Activated CD8-positive, alpha-beta T cell treated with anti-CD3 and anti-CD28 coated beads, Interleukin-2, amount 10 ng/mL, durations not matched to agents 7 days and 5 days (primary cell): ENCODE results near the gene ACTRT2. TPM values are rescaled to one million over a fixed set of nuclear protein-coding genes. Genes with fewer than 3 reads are reported as not detected.

Experiments used
- ATAC-seq: fragments of 150-1000 bp; cut with Tn5 transposase; one replicate; pipeline ENCODE4 v1.10.0; 2021; ENCODE audit warnings: moderate library complexity
- CTCF ChIA-PET: fragments of 350-600 bp; sonication (Branson Sonifier 250); formaldehyde crosslinking; loops from one replicate; lab custom pipeline; 2021; ENCODE audit warnings: antibody characterized with exemption; lab: Charles Lee
- POLR2A ChIA-PET: fragments of 350-600 bp; sonication (Branson Sonifier 250); formaldehyde crosslinking; loops from one replicate; lab custom pipeline; 2021; ENCODE audit warnings: antibody characterized with exemption; lab: Charles Lee
- DNase-seq: peaks from one replicate; pipeline ENCODE4 v3.0.0-alpha.2; 2020
- H3K27ac Mint-ChIP-seq: one replicate; pipeline ENCODE4 v1.8.0; 2021; ENCODE audit warnings: mild to moderate bottlenecking, mixed read lengths
- H3K27me3 Mint-ChIP-seq: one replicate; pipeline ENCODE4 v1.8.0; 2021; ENCODE audit warnings: low read depth, mixed read lengths
- H3K36me3 Mint-ChIP-seq: one replicate; pipeline ENCODE4 v1.8.0; 2021; ENCODE audit warnings: low read depth, mixed read lengths
- H3K4me1 Mint-ChIP-seq: one replicate; pipeline ENCODE4 v1.8.0; 2021; ENCODE audit warnings: low read depth, mixed read lengths
- H3K4me3 Mint-ChIP-seq: one replicate; pipeline ENCODE4 v1.8.0; 2021; ENCODE audit warnings: mild to moderate bottlenecking, mixed read lengths
- H3K9me3 Mint-ChIP-seq: one replicate; pipeline ENCODE4 v1.8.0; 2022; ENCODE audit warnings: mixed read lengths; ENCODE audit not compliant: insufficient read depth
- total RNA-seq, 2 experiments: library from RNA; stranded (reverse); gene quantifications; one replicate each; pipeline ENCODE4 v1.2.3, GENCODE V29; 2021

The ACTRT2 gene
- total RNA-seq, 2 experiments from 2014 or later, result not detected

DNA sequence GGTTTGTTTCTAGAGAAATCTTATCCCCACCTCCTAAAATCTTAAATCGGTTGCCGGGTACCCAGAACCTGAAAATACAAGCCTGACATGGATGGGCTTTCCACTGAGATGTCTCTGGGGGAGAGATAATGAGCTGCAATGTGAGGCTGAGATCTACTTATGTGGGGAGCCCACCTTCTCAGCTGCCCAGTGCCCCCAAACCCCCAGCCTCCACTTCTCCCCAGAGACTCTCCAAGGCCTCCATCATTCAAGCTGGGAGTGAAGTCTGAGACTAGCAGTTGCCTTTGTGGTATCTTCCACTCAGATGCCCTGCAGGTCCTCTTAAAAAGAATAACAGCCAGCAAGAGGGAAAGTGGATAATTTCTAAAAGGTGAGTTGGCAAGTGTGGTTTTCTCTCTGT, 11.7 kb upstream of the ACTRT2 start:
- peaks cover 12% of the 10 kb centered on the region for H3K9me3 Mint-ChIP-seq
- no peaks in the 10 kb centered on the region for H3K36me3 Mint-ChIP-seq
- H3K4me3 Mint-ChIP-seq, result no peak overlapping the region
- H3K4me1 Mint-ChIP-seq, result no peaks in the 10 kb centered on the region
- POLR2A ChIA-PET, result no interaction called here
- H3K27me3 Mint-ChIP-seq, result no peaks in the 10 kb centered on the region
- no peak for DNase-seq
- no peak overlapping the region for H3K27ac Mint-ChIP-seq
- no peak for ATAC-seq
- CTCF ChIA-PET, result no interaction called here

- H3K4me1 Mint-ChIP-seq, result no peaks in the 10 kb centered on the region
- POLR2A ChIA-PET, result no interaction called here
- no peak overlapping the region for H3K4me3 Mint-ChIP-seq
- H3K9me3 Mint-ChIP-seq, result peaks cover 12% of the 10 kb centered on the region
- no peak overlapping the region for H3K27ac Mint-ChIP-seq
- H3K27me3 Mint-ChIP-seq, result no peaks in the 10 kb centered on the region
- no peak for DNase-seq
- ATAC-seq, result no peak
- no peaks in the 10 kb centered on the region for H3K36me3 Mint-ChIP-seq
- CTCF ChIA-PET, result no interaction called here
These were observed 10.1 kb upstream of the ACTRT2 start for GRCh38 chr1:3011127-3011526.

DNA sequence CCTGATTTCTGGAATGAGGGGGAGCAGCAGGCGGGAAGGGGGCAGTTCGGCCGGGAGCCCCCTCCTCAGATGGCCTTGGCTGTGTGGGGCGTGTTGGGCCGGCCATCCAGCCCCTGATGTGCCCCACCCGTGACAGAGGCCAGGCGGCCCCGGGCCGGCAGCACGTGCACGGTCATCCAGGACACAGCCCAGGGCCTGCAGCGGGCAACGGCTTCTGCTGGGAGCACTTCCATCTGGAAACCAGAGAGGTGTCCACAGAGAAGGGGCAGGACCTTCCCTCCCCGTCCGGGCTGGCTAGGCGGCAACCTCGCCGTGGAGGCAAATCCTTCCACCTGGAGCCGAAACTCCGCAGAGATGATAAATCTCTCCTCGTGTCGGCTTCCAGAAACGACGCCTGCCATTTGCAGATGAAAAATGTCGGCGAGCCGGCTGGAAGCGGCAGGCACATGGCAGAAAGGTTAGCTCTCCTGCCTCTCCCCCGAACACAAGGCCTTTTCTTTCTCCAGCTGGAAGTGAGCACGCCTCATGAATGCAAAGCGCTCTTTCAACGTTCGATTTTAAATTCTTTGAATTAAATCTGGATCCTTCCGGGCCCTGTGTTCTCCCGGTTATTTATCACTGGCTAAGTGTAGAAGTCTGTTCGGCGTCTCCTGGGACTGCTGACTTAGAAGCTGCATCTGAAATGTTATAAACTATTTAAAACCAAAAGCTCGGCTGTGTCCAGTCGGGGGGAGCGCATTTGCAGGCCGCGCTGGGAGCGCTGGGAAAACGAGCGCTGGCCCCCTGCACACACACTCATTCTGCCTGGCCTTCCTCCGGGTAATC, 9.4 kb upstream of the ACTRT2 start:
- POLR2A ChIA-PET, result no interaction called here
- H3K4me3 Mint-ChIP-seq, result no peak overlapping the region
- ATAC-seq (no peak), DNase-seq (no peak)
- peaks cover 11% of the 10 kb centered on the region for H3K9me3 Mint-ChIP-seq
- CTCF ChIA-PET, result no interaction called here
- H3K27ac Mint-ChIP-seq, result no peak overlapping the region
- H3K4me1 Mint-ChIP-seq, result no peaks in the 10 kb centered on the region
- no peaks in the 10 kb centered on the region for H3K27me3 Mint-ChIP-seq
- H3K36me3 Mint-ChIP-seq, result no peaks in the 10 kb centered on the region

DNA sequence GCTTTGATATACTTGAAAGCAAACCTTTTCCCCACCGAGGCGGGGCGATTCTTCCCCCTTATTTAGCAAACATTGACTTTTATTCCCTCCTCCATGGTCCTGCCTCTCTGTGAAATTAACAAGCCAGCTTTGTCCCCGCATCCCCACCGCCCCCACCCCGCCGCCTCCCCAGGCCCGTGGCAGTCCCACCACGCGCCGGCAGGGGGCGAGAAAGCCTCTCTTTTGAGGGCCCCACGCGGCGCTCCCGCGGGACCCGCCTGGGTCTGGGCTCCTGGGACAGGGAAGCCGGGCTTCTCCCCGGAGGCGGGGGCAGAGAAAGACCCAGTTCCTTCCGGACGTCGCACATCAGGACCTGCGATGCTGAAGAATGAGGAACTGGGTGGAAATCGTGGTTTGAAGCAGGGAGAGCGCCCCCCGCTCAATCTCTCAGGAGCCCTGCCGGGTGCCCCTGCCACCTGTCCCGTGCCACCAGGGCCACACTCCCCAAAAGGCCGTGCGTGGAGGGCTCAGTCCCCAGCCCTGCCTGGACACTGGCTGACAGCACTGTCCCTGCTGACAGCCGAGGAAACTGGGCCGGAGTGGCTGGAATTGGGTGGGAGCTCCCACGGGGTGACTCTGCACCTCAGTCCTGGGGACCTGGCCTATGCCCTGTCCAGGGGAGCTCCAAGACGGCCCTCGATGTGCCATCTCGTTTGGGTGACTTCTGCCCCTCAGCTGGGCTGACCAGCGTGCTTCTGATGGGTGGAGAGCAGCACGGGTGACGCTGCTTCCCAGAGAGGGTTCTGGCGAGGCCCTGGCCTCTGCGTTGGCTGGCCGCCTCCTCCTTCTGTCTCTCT, 8.6 kb upstream of the ACTRT2 start:
- Mint-ChIP-seq H3K4me1 (no peaks in the 10 kb centered on the region), H3K27me3 (no peaks in the 10 kb centered on the region), H3K27ac (no peak overlapping the region), H3K9me3 (peaks cover 4% of the 10 kb centered on the region), H3K36me3 (no peaks in the 10 kb centered on the region), H3K4me3 (no peak overlapping the region)
- DNase-seq (peak; percentile 50), ATAC-seq (no peak)
- ChIA-PET POLR2A (no interaction called here), CTCF (interaction anchor here (1.1 to 1.4 kb wide), 2 partner anchors 11 to 16 kb away, joined by 3 read pairs; no protein-coding TSS in a partner anchor)

- ChIA-PET POLR2A (no interaction called here), CTCF (interaction anchor here (1.1 to 1.4 kb wide), 2 partner anchors 11 to 17 kb away, joined by 3 read pairs; no protein-coding TSS in a partner anchor)
- Mint-ChIP-seq H3K36me3 (no peaks in the 10 kb centered on the region), H3K4me1 (no peaks in the 10 kb centered on the region), H3K4me3 (no peak overlapping the region), H3K9me3 (no peaks in the 10 kb centered on the region), H3K27me3 (no peaks in the 10 kb centered on the region), H3K27ac (no peak overlapping the region)
- DNase-seq (no peak), ATAC-seq (no peak)
These were observed 7.8 kb upstream of the ACTRT2 start for GRCh38 chr1:3013371-3014049.

DNA sequence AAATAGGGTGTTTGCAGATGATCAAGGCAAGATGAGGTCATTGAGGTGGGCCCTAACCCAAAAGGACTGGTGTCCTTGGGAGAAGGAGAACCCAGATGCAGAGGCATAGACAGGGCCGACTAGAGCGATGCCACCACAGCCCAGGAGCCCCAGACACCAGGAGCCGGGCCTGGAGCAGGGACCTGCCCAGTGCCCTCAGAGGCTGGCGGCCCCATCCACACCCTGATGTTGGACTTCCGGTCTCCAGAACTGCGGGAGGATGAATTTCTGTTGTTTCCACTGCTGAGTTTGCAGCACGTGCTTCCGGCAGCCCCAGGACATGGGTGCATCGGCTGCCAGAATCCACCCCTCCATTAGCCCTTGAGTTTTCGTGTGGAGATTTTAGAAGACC, 7.2 kb upstream of the ACTRT2 start:
- Mint-ChIP-seq H3K27me3 (no peaks in the 10 kb centered on the region), H3K27ac (no peak overlapping the region), H3K9me3 (no peaks in the 10 kb centered on the region), H3K36me3 (no peaks in the 10 kb centered on the region), H3K4me1 (no peaks in the 10 kb centered on the region), H3K4me3 (no peak overlapping the region)
- ChIA-PET CTCF (interaction anchor here (1.1 to 1.4 kb wide), 2 partner anchors 10 to 17 kb away, joined by 3 read pairs; no protein-coding TSS in a partner anchor), POLR2A (no interaction called here)
- DNase-seq (no peak), ATAC-seq (no peak)

DNA sequence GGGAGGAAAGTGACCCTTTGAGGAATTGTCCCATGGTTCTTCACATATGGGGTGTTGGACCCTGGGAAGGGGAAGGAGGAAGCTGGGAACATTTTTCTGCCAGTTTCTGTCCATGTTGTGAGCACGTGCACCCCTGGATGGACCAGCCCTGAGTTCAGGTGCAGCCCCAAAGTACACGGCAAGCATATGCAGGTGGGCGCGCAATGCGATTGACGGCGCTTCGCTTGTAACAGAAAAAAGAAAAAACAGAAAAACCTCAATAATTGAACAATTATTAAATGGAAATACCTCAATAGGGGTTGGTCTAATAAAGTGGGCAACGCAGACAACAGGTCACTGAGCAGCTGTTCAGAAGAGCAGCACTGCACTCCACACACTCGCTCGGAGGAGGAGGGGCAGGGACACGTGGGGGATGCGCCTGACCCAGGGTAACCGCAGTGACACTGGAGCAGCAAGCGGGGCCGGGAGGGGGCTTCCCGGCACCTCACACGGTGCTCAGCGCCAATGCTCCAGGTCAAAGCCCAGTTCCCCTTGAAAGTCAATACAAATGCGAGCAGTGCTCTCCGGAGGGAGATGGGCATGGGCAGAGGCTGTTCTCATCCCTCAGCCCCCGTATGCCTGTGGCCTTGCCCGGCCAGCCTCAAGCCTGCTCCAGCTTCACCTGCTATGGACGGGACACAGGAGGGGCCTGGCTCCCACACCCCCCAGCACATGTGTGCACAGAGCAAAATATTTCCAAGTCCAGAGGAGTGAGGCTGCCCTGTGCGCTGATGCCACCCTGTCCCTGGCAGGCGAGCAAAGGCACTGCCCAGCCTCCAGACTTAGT, 6.6 kb upstream of the ACTRT2 start:
- Mint-ChIP-seq H3K27me3 (no peaks in the 10 kb centered on the region), H3K27ac (no peak overlapping the region), H3K9me3 (no peaks in the 10 kb centered on the region), H3K4me1 (no peaks in the 10 kb centered on the region), H3K4me3 (no peak overlapping the region), H3K36me3 (no peaks in the 10 kb centered on the region)
- ChIA-PET POLR2A (no interaction called here), CTCF (no interaction called here)
- ATAC-seq (no peak), DNase-seq (no peak)

DNA sequence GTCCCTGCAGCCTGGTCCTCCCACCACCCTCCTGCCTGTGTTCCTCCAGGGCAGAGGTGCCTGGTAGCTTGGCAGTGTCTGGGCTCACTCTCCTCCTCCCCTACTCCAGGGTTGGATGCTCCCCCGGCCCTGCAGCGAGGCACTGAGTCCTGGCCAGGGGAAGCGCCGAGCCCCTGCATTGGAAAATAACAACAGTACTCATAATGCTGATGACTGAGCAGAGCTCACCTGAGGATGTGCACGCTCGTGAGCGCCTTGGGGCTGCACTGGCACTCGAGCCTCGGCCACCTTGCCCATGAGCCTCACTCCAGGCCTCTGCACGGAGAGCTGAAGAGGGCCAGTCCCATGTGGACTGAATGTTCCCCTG, 6.0 kb upstream of the ACTRT2 start:
- ChIA-PET POLR2A (no interaction called here), CTCF (no interaction called here)
- H3K27ac Mint-ChIP-seq, result no peak overlapping the region
- no peaks in the 10 kb centered on the region for H3K9me3 Mint-ChIP-seq
- no peak overlapping the region for H3K4me3 Mint-ChIP-seq
- DNase-seq, result no peak
- no peaks in the 10 kb centered on the region for H3K27me3 Mint-ChIP-seq
- H3K36me3 Mint-ChIP-seq, result no peaks in the 10 kb centered on the region
- ATAC-seq, result no peak
- no peaks in the 10 kb centered on the region for H3K4me1 Mint-ChIP-seq

DNA sequence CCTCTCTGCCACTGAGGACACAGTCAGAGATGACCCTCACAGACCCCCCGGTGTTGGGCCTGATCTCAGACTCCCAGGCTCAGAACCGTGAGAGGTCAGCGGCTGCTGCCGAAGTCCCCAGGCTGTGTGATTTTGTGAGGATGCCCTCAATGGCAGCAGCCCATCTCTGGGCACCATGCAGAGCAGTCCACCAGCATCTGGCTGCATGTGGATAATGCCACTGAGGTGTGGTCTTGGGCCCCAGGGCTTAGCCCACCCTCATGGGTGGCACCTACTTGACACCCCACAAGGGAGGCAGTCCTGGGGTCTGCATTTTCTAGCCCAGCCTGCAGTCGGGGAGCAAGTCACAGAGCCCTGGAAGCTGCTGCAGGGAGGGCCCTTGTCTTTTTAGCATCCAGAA, 5.5 kb upstream of the ACTRT2 start:
- no peak overlapping the region for H3K4me3 Mint-ChIP-seq
- ChIA-PET POLR2A (no interaction called here), CTCF (no interaction called here)
- no peak overlapping the region for H3K27ac Mint-ChIP-seq
- DNase-seq (no peak), ATAC-seq (no peak)
- no peaks in the 10 kb centered on the region for H3K27me3 Mint-ChIP-seq
- H3K9me3 Mint-ChIP-seq, result no peaks in the 10 kb centered on the region
- no peaks in the 10 kb centered on the region for H3K4me1 Mint-ChIP-seq
- H3K36me3 Mint-ChIP-seq, result no peaks in the 10 kb centered on the region

GRCh38 chr1:3016641-3017439, 4.4 kb upstream of the ACTRT2 start:
- ChIA-PET CTCF (no interaction called here), POLR2A (no interaction called here)
- H3K36me3 Mint-ChIP-seq, result no peaks in the 10 kb centered on the region
- H3K9me3 Mint-ChIP-seq, result no peaks in the 10 kb centered on the region
- no peaks in the 10 kb centered on the region for H3K27me3 Mint-ChIP-seq
- ATAC-seq (no peak), DNase-seq (no peak)
- H3K27ac Mint-ChIP-seq, result no peak overlapping the region
- H3K4me3 Mint-ChIP-seq, result no peak overlapping the region
- no peaks in the 10 kb centered on the region for H3K4me1 Mint-ChIP-seq
